Natural killer cell (primary cell): ENCODE results near the gene GRK1. TPM values are rescaled to one million over a fixed set of nuclear protein-coding genes. Genes with fewer than 3 reads are reported as not detected.

ENCODE experiments used
- ATAC-seq, 3 donors: fragments of 150-1000 bp in 2 of 3; fragments of 200-7000 bp in 1 of 3; cut with Tn5 transposase; 1 replicate in 1 of 3; 2 replicates in 2 of 3; pipeline ENCODE4 v1.10.0; 2021; ENCODE audit warnings: mild to moderate bottlenecking in 2 of 3, moderate library complexity in 2 of 3
- DNase-seq, 2 donors: peaks; one replicate each; pipeline versions ENCODE4 v3.0.0 to v3.0.0-alpha.2; 2013 to 2021; ENCODE audit warnings: mixed read lengths in 1 of 2
- H3K27ac ChIP-seq: one replicate; pipeline ENCODE4 v1.5.1; 2013; ENCODE audit warnings: mild to moderate bottlenecking, low read length
- H3K27me3 ChIP-seq: one replicate; pipeline ENCODE4 v1.6.1; 2013; ENCODE audit warnings: low read length; ENCODE audit not compliant: control insufficient read depth, insufficient read depth
- H3K36me3 ChIP-seq: one replicate; pipeline ENCODE4 v1.6.1; 2013; ENCODE audit warnings: low read length; ENCODE audit not compliant: control insufficient read depth, insufficient read depth
- H3K4me1 ChIP-seq: one replicate; pipeline ENCODE4 v1.6.1; 2013; ENCODE audit warnings: low read length; ENCODE audit not compliant: control insufficient read depth, insufficient read depth
- H3K4me3 ChIP-seq: one replicate; pipeline ENCODE4 v1.5.1; 2013; ENCODE audit warnings: low read length
- H3K9me3 ChIP-seq: one replicate; pipeline ENCODE4 v1.6.1; 2013; ENCODE audit warnings: low read length; ENCODE audit not compliant: control insufficient read depth, insufficient read depth
- H3K27ac Mint-ChIP-seq, 2 donors: one replicate each; pipeline ENCODE4 v1.8.0; 2022; ENCODE audit warnings: mild to moderate bottlenecking in 2 of 2, mixed read lengths in 2 of 2, moderate library complexity in 1 of 2
- H3K27me3 Mint-ChIP-seq, 2 donors: one replicate each; pipeline ENCODE4 v1.8.0; 2022; ENCODE audit warnings: low read depth in 2 of 2, mixed read lengths in 2 of 2
- H3K36me3 Mint-ChIP-seq: one replicate; pipeline ENCODE4 v1.8.0; 2022; ENCODE audit warnings: mixed read lengths
- H3K4me1 Mint-ChIP-seq, 2 donors: one replicate each; pipeline ENCODE4 v1.8.0; 2022; ENCODE audit warnings: mixed read lengths in 2 of 2
- H3K4me3 Mint-ChIP-seq: one replicate; pipeline ENCODE4 v1.8.0; 2022; ENCODE audit warnings: mild to moderate bottlenecking, moderate library complexity, mixed read lengths
- H3K9me3 Mint-ChIP-seq, 2 donors: one replicate each; pipeline ENCODE4 v1.8.0; 2022; ENCODE audit warnings: mixed read lengths in 2 of 2
- WGBS: methylation state at CpG from one replicate; pipeline ENCODE4 v1.1.7; 2013; ENCODE audit warnings: missing lambda C conversion rate; ENCODE audit not compliant: insufficient coverage; 5-methylcytosine and 5-hydroxymethylcytosine counted together
- intact Hi-C: fragments of 100-400 bp; cut with micrococcal nuclease; formaldehyde crosslinking; loops from one replicate; pipeline ENCODE4 v1.14.2; 2022
- total RNA-seq, 4 donors: library from RNA; stranded (reverse); fragments of 120-200 nt in 1 of 4; gene quantifications; one replicate each; pipeline versions ENCODE4 v1.2.3 to v1.2.4, GENCODE V29; 2013 to 2022
- TF ChIP-seq, protein P1 (sequence below): fragments of 200-600 bp; IDR thresholded peaks from one replicate; pipeline ENCODE4 v1.8.0; 2022; ENCODE audit warnings: antibody characterized with exemption

Gene GRK1
- total RNA-seq, 3 donors from 2014 or later (not counting 1 experiment from before 2014, with no cell fraction given), result not detected

DNA sequence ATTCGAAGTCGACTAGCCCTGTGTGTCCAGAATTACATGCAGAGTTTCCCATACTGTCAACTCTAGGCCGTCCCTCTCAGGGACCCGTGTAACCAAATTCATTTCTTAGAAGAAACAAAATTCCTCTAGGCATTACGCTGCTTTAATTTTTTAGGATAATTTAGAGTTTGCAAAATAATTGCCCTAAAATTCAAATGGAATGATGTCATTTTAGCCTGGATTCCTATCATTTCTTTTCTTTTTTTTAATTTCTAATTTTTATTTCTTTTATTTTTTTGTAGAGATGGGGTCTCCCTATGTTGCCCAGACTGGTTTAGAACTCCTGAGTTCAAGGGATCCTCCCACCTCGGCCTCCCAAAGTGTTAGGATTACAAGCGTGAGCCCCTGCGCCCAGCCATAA is 7.7 kb upstream of the GRK1 start:
- Histone ChIP-seq H3K36me3 (no peaks in the 10 kb centered on the region), H3K4me3 (no peak overlapping the region), H3K4me1 (peaks cover under 1% of the 10 kb centered on the region), H3K27me3 (peaks cover 2% of the 10 kb centered on the region), H3K9me3 (no peaks in the 10 kb centered on the region), H3K27ac (no peak overlapping the region)
- TF ChIP-seq, protein P1, sequence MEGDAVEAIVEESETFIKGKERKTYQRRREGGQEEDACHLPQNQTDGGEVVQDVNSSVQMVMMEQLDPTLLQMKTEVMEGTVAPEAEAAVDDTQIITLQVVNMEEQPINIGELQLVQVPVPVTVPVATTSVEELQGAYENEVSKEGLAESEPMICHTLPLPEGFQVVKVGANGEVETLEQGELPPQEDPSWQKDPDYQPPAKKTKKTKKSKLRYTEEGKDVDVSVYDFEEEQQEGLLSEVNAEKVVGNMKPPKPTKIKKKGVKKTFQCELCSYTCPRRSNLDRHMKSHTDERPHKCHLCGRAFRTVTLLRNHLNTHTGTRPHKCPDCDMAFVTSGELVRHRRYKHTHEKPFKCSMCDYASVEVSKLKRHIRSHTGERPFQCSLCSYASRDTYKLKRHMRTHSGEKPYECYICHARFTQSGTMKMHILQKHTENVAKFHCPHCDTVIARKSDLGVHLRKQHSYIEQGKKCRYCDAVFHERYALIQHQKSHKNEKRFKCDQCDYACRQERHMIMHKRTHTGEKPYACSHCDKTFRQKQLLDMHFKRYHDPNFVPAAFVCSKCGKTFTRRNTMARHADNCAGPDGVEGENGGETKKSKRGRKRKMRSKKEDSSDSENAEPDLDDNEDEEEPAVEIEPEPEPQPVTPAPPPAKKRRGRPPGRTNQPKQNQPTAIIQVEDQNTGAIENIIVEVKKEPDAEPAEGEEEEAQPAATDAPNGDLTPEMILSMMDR, result no peak
- Mint-ChIP-seq H3K36me3 (peaks cover 12% of the 10 kb centered on the region), H3K9me3 (peaks cover 4 to 7% of the 10 kb centered on the region in 2 donors), H3K27me3 (no peaks in the 10 kb centered on the region), H3K4me3 (no peak overlapping the region), H3K27ac (no peak overlapping the region), H3K4me1 (no peaks in the 10 kb centered on the region)
- 96% methylated on average over 5 of the region's 8 CpGs for WGBS
- DNase-seq, result no peak
- ATAC-seq, result no peak
- intact Hi-C loops, result no loop called here

DNA sequence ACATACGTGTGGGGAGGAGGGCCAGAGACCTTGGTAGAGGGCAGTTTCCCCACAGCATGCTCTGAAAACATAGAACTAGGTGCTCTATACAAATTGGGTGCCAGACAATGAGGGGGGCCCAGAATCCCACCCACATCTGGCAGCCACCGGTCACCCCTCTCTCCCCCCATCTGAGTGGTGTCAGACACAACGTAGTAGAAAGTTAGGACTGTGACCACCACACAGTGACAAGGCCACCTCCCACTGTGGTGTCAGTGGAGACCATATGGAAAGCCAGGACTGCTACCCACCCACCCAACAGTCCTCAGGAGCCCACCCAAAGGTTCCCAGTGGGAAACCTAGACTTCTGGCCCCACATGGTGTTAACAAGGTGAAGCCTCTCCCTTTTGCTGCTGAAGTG is 7.0 kb upstream of the GRK1 start:
- intact Hi-C loops, result no loop called here
- H3K27ac Mint-ChIP-seq, result no peak overlapping the region
- Histone ChIP-seq H3K9me3 (no peaks in the 10 kb centered on the region), H3K4me3 (no peak overlapping the region), H3K36me3 (no peaks in the 10 kb centered on the region), H3K4me1 (no peaks in the 10 kb centered on the region), H3K27me3 (peaks cover 2% of the 10 kb centered on the region), H3K27ac (no peak overlapping the region)
- H3K9me3 Mint-ChIP-seq, result peaks cover 4 to 7% of the 10 kb centered on the region in 2 donors
- 95% methylated on average over 3 of the region's 3 CpGs for WGBS
- no peaks in the 10 kb centered on the region for H3K4me1 Mint-ChIP-seq
- H3K27me3 Mint-ChIP-seq, result no peaks in the 10 kb centered on the region
- peaks cover 12% of the 10 kb centered on the region for H3K36me3 Mint-ChIP-seq
- DNase-seq, result no peak
- ATAC-seq, result no peak
- TF ChIP-seq, protein P1, result no peak
- no peak overlapping the region for H3K4me3 Mint-ChIP-seq

DNA sequence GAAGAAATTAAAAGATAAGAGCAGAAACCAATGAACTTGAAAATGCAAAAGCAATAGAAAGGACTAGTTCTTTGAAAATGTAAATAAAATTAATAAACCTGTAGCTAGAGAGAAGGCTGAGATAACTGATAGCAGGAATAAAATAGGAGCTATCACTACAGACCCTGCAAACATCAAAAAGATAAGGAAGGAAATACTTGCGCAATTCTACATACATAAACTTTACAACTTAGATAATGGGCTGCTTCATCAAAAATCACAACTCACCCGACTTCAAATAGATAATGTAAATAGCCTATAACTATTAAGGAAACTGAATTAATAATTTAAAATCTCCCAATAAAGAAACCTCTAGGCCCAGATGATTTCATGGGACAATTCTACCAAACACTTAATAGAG is 5.5 kb upstream of the GRK1 start:
- WGBS, result no CpG with 5 or more reads among the region's 2 CpGs
- DNase-seq, result no peak
- no peak overlapping the region for H3K27ac Mint-ChIP-seq
- ATAC-seq, result no peak
- intact Hi-C loops, result no loop called here
- H3K4me1 Mint-ChIP-seq, result no peaks in the 10 kb centered on the region
- peaks cover 4 to 7% of the 10 kb centered on the region in 2 donors for H3K9me3 Mint-ChIP-seq
- no peaks in the 10 kb centered on the region for H3K27me3 Mint-ChIP-seq
- Histone ChIP-seq H3K36me3 (no peaks in the 10 kb centered on the region), H3K9me3 (no peaks in the 10 kb centered on the region), H3K4me3 (no peak overlapping the region), H3K27ac (no peak overlapping the region), H3K27me3 (peaks cover 2% of the 10 kb centered on the region), H3K4me1 (no peaks in the 10 kb centered on the region)
- peaks cover 12% of the 10 kb centered on the region for H3K36me3 Mint-ChIP-seq
- no peak overlapping the region for H3K4me3 Mint-ChIP-seq
- TF ChIP-seq, protein P1, result no peak

DNA sequence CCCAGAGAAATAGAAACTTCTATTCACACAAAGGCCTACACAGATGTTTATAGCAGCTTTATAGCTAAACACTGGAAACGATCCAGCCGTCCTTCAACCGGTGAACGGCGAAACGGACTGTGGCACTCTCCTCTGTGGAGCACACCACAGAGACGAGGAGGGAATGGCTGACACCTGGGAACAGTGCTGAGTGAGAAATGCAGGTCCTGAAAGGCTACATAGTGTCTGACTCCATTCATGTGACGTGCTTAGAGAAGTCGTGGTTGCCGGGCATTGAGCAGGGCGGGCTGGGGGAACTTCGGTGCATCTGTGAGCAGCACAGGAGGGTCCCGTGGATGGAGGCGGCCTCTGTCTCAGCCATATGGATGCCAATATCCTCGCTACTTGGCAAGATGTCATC is 3.1 kb upstream of the GRK1 start:
- intact Hi-C loops, result no loop called here
- Mint-ChIP-seq H3K36me3 (peaks cover 12% of the 10 kb centered on the region), H3K4me1 (no peaks in the 10 kb centered on the region), H3K27ac (no peak overlapping the region), H3K4me3 (no peak overlapping the region), H3K9me3 (peaks cover 4 to 7% of the 10 kb centered on the region in 2 donors), H3K27me3 (no peaks in the 10 kb centered on the region)
- WGBS, result 89% methylated on average over 15 of the region's 15 CpGs
- Histone ChIP-seq H3K4me1 (no peaks in the 10 kb centered on the region), H3K36me3 (no peaks in the 10 kb centered on the region), H3K27me3 (peaks cover 2% of the 10 kb centered on the region), H3K27ac (no peak overlapping the region), H3K9me3 (no peaks in the 10 kb centered on the region), H3K4me3 (no peak overlapping the region)
- TF ChIP-seq, protein P1, result no peak
- ATAC-seq (no peak), DNase-seq (peak in 1 of 2 donors; percentile 10)
